IMR-90 (cell line): ENCODE data around the gene CCNDBP1.

Source experiments
- CTCF ChIP-seq: conservative IDR thresholded peaks from 2 replicates; pipeline ENCODE4 v1.5.1; 2012; ENCODE audit warnings: mild to moderate bottlenecking, low read depth, low read length, improper control_type of control experiment
- FOS ChIP-seq: fragments of 150-350 bp; IDR thresholded peaks from 2 replicates; pipeline ENCODE4 v1.6.1; 2016; ENCODE audit warnings: low read depth, low read length
- MAFK ChIP-seq: IDR thresholded peaks from 2 replicates; pipeline ENCODE4 v1.6.1; 2012; ENCODE audit warnings: low read depth, low read length, improper control_type of control experiment
- POLR2A ChIP-seq: IDR thresholded peaks from 2 replicates; pipeline ENCODE4 v1.6.1; 2012; ENCODE audit warnings: mild to moderate bottlenecking, low read depth, low read length
- RAD21 ChIP-seq: IDR thresholded peaks from 2 replicates; pipeline ENCODE4 v1.6.1; 2012; ENCODE audit warnings: low read length, improper control_type of control experiment
- RFX5 ChIP-seq: IDR thresholded peaks from 2 replicates; pipeline ENCODE4 v1.8.0; 2012; ENCODE audit warnings: low read depth, mild to moderate bottlenecking, low read length, moderate library complexity
- USF2 ChIP-seq: fragments of 150-350 bp; IDR thresholded peaks from 2 replicates; pipeline ENCODE4 v1.6.1; 2017; ENCODE audit warnings: mild to moderate bottlenecking, antibody characterized with exemption, low read length, low read depth

GRCh38 chr15:43211224-43211735, 26.1 kb downstream of the CCNDBP1 start:
- no peak for TF ChIP-seq CTCF
- no peak for TF ChIP-seq POLR2A
- no peak for TF ChIP-seq RFX5
- no peak for TF ChIP-seq RAD21
- TF ChIP-seq FOS, result no peak
- no peak for TF ChIP-seq USF2
- TF ChIP-seq MAFK, result no peak
